ENCODE results near the gene IL25. TPM values are rescaled to one million over a fixed set of nuclear protein-coding genes. Genes with fewer than 3 reads are reported as not detected.
A peak's percentile ranks its signal among the peaks of the same experiment; 100 is the strongest.
"Not testable (repeated sequence)": the region's sequence is repeated elsewhere in the genome, so short reads cannot be mapped to it uniquely, and the experiment has no call there.

Gene IL25
- polyA plus RNA-seq, 6 donors from 2014 or later: not detected

DNA sequence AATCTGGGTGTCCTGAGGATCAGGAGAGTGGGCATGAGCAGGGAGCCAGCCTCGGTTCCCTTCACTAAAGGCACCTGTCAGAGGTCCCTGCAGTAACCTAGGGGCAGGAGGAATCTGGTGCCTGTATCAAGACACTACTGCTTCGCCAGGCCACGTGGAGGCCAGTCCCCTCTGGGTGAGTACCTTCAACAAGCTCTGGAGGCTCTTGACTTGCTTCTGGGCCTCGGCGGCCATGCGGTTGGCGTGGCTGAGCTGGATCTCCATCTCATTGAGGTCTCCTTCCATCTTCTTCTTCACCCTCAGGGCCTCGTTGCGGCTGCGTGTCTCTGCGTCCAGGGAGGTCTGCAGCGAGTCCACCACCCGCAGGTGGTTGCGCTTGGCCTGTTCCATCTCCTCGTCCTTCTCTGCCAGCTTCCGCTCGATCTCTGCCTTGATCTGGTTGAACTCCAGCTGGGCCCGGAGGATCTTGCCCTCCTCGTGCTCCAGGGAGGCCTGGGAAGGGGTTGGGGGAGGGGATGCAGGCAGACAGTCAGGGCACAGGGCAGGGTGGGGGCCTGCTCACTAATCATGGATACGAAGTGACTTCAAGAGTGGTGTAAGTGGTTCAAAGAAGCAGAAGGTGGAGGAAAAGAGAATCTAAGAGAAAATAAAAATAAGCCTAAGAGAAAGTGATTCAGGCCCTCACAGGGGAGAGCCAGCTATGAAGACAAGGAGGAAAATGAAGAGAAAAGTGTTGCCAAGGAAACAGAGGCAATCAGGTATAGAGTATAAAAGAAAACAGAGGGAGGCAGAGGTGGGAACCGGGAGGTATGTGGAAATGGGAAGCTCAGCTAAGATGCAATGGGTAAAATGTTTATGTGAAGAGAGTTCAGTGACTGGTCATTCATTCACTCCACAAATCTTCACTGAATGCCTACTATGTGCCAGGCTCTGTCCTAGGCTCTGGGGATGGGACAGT, 43.5 kb downstream of the IL25 start:
- no peak overlapping the region for H3K4me3 Mint-ChIP-seq
- ATAC-seq (ENCODE audit: low read depth in 2 of 2): no peak
- peaks cover 24 to 62% (median 59%) of the 10 kb centered on the region in 3 donors for H3K27me3 Mint-ChIP-seq
- H3K36me3 Mint-ChIP-seq: no peaks in the 10 kb centered on the region
- DNase-seq: no peak
- H3K4me1 Mint-ChIP-seq: no peaks in the 10 kb centered on the region
- H3K27ac Mint-ChIP-seq: no peak overlapping the region
- H3K9me3 Mint-ChIP-seq: no peaks in the 10 kb centered on the region

DNA sequence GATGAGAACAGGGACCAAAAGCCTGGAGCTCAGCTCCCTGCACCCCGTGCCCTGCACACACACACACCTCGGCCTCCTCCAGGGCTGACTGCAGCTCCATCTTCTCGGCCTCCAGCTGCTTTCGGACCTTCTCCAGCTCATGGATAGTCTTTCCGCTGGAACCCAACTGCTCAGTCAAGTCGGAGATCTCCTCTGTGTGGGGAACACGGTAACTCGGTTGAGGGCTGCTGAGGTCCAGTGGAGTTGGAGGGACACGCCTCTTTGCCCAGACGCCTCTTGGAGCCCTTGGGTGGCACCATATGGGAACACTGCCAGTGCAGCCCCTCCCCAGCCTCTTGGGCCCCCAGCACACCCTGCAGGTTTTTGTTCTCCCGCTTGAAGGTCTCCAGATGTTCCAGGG, 44.2 kb downstream of the IL25 start:
- DNase-seq: no peak
- Mint-ChIP-seq H3K27ac (no peak overlapping the region), H3K36me3 (no peaks in the 10 kb centered on the region), H3K27me3 (peaks cover 27 to 57% (median 52%) of the 10 kb centered on the region in 3 donors), H3K4me1 (no peaks in the 10 kb centered on the region), H3K9me3 (no peaks in the 10 kb centered on the region), H3K4me3 (no peak overlapping the region)
- no peak for ATAC-seq (ENCODE audit: low read depth in 2 of 2)

DNA sequence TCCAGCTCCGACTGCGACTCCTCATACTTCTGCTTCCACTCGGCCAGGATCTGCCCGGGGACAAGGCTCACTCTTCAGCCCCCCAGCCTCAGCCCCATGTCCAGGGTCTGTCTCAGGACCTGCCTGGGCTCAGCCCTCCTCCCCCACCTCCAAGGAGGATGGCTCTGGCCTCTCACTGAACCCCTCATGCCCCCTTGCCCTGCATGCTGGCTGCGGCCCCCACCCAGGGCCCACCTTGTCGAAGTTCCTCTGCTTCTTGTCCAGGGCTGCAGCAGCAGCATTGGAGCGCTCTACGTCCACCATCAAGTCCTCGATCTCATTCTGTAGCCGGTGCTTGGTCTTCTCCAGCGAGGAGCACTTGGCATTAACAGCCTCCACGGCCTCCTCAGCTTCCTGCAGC, 44.7 kb downstream of the IL25 start:
- H3K36me3 Mint-ChIP-seq; H3K4me3 Mint-ChIP-seq; DNase-seq; H3K9me3 Mint-ChIP-seq; H3K4me1 Mint-ChIP-seq; H3K27ac Mint-ChIP-seq; ATAC-seq (ENCODE audit: low read depth in 2 of 2): not testable (repeated sequence)
- H3K27me3 Mint-ChIP-seq: peaks cover 28 to 53% (median 50%) of the 10 kb centered on the region in 3 donors

DNA sequence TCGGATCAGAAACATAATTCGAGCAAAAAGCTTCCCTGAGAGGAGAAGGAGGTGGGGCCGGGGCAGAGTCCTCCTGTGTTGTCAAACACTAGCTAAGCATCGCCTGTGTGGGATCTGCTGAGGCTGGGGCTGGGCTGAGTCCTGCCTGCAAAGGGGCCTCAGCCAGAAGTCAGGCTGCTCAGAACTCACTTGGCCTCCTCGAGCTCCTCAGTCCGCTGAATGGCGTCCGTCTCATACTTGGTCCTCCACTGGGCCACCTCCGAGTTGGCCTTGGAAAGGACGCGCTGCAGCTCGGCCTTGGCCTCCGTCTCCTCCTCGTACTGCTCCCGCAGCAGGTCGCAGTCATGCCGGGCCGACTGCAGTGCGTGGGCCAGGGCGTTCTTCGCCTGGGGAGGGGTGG, 45.4 kb downstream of the IL25 start:
- no peaks in the 10 kb centered on the region for H3K4me1 Mint-ChIP-seq
- no peaks in the 10 kb centered on the region for H3K9me3 Mint-ChIP-seq
- no peak for ATAC-seq (ENCODE audit: low read depth in 2 of 2)

DNA sequence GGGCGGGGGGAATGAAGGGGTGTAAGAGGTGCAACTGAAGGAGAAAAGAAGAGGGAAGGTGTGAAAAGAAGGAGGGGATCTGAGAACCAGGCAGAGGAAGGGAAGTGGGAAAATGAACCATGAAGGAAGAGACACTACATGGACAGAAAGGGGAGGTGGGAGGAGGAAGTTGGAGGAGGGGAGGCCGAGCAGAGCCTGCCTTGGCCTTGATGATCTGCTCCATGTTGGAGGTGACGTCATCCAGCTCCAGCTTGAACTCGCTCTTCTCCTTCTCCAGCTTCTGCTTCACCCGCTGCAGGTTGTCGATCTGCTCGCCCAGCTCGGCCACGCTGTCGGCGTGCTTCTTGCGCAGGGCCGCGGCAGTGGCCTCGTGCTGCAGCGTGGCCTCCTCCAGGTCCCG, 47.0 kb downstream of the IL25 start:
- not testable (repeated sequence) for H3K27ac Mint-ChIP-seq; H3K4me3 Mint-ChIP-seq; H3K36me3 Mint-ChIP-seq; H3K9me3 Mint-ChIP-seq; DNase-seq; ATAC-seq (ENCODE audit: low read depth in 2 of 2); H3K4me1 Mint-ChIP-seq
- H3K27me3 Mint-ChIP-seq: peaks cover 14 to 59% (median 49%) of the 10 kb centered on the region in 3 donors

More for the DNA sequence above, 45.4 kb downstream of the IL25 start:
- Mint-ChIP-seq H3K4me3 (no peak overlapping the region), H3K27me3 (peaks cover 25 to 50% (median 49%) of the 10 kb centered on the region in 3 donors), H3K36me3 (no peaks in the 10 kb centered on the region), H3K27ac (no peak overlapping the region)
- DNase-seq: no peak

DNA sequence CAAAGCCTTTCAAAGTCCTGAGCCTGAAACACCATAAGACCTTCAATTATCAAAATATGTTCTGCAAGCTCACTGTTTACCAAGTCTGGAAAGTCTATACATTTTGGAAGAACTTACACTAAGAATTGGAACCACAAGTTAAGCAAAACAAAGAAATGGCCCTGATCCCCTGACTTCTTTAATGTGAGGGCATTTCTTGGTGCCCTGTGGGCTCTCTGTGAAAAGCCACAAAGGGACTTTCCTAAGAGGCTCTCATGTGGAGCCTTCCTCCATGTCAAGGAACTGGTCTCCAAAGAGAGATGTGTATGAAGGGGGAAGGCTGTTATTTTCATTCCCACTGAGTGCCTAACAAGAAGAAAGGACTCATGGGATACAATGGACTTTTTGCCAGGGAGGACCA, 49.0 kb downstream of the IL25 start:
- Mint-ChIP-seq H3K4me3 (no peak overlapping the region), H3K27ac (no peak overlapping the region), H3K27me3 (peaks cover 8 to 44% (median 38%) of the 10 kb centered on the region in 3 donors), H3K4me1 (peaks cover 0 to under 1% (median 0%) of the 10 kb centered on the region in 3 donors), H3K36me3 (no peaks in the 10 kb centered on the region), H3K9me3 (no peaks in the 10 kb centered on the region)
- DNase-seq (no peak), ATAC-seq (ENCODE audit: low read depth in 2 of 2) (no peak)

DNA sequence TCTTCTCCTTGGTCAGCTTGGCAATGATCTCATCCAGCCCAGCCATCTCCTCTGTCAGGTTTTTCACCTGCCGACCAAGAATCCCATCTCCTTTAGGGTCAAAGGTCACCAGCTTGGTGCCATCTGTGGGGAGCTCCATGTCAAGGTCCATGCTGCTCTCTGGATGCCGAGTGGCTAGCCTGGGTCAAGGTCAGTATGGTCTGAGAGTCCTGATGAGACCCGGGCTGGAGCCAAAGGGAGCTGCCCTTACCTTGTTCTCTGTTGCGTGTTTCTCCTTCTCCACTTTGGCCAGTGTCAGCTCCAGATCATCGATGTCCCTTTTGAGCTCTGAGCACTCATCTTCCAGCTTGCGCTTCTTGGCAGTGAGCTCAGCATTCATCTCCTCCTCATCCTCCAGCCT, 51.0 kb downstream of the IL25 start:
- no peak for ATAC-seq (ENCODE audit: low read depth in 2 of 2)
- no peaks in the 10 kb centered on the region for H3K9me3 Mint-ChIP-seq
- no peaks in the 10 kb centered on the region for H3K36me3 Mint-ChIP-seq
- H3K27ac Mint-ChIP-seq: no peak overlapping the region
- DNase-seq: no peak
- H3K4me3 Mint-ChIP-seq: no peak overlapping the region
- H3K4me1 Mint-ChIP-seq: peaks cover 0 to 4% (median 0%) of the 10 kb centered on the region in 3 donors
- peaks cover 10 to 31% (median 27%) of the 10 kb centered on the region in 3 donors for H3K27me3 Mint-ChIP-seq

DNA sequence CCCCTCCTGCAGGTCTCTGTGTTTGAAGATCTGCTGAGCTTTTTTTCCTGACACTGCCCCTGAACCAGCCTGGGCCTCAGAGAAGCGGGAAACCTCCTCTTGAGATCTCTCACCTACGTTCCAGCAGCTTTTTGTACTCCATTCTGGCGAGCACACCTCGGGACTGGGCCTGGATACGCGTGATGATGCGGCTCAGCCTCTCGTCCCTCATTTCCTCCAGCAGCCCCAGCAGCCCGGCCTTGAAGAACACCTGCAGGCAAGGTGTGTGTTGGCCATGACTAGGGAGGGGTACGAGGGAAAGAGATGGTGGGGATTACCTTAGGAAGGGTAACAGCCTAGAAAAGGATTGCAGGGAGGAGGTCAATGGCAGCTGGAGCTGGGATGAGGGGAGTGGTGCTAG, 52.6 kb downstream of the IL25 start:
- H3K9me3 Mint-ChIP-seq: no peaks in the 10 kb centered on the region
- peak overlapping the region in 1 of 6 donors; percentile 76 for H3K27ac Mint-ChIP-seq
- ATAC-seq (ENCODE audit: low read depth in 2 of 2) (no peak), DNase-seq (no peak)
- H3K27me3 Mint-ChIP-seq: peaks cover 9 to 22% (median 17%) of the 10 kb centered on the region in 3 donors
- H3K4me1 Mint-ChIP-seq: peaks cover 0 to 4% (median 0%) of the 10 kb centered on the region in 3 donors
- H3K4me3 Mint-ChIP-seq: no peak overlapping the region
- no peaks in the 10 kb centered on the region for H3K36me3 Mint-ChIP-seq

DNA sequence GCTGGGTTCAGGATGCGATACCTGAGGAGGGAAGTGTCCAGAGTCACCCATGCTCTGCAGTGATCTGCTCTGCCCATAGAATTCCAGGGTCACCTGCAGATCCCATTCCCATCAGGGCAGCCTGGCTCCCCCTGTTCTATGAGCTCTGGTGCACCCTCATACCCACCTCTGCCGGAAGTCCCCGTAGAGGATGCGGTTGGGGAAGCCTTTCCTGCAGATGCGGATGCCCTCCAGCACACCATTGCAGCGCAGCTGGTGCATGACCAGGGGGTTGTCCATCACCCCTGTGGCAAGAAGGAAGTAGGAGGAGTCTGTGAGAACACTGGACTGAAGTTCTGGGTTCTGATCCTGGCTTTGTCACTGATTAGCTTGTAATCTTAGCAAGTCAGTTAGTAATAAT, 53.2 kb downstream of the IL25 start:
- H3K36me3 Mint-ChIP-seq; DNase-seq; H3K4me1 Mint-ChIP-seq; H3K4me3 Mint-ChIP-seq; H3K9me3 Mint-ChIP-seq; ATAC-seq (ENCODE audit: low read depth in 2 of 2): not testable (repeated sequence)
- Mint-ChIP-seq H3K27me3 (peaks cover 8 to 23% (median 19%) of the 10 kb centered on the region in 3 donors), H3K27ac (peak overlapping the region in 1 of 6 donors; percentile 89)

Other genes starting within 250 kb of the IL25 start
- gene SLC7A8, start 189.1 kb upstream of the IL25 start, polyA plus RNA-seq (ENCODE audit: low read depth in 6 of 6): under 1 TPM in 3 of 6 donors, not detected in 3; 0.31 to 0.50 (median 0.48) TPM
- not detected for gene RNF212B, start 134.9 kb upstream of the IL25 start, polyA plus RNA-seq (ENCODE audit: low read depth in 6 of 6)
- 1 to 10 TPM; 1.0 to 6.9 (median 4.8) TPM for gene HOMEZ, start 86.7 kb upstream of the IL25 start, polyA plus RNA-seq (ENCODE audit: low read depth in 6 of 6)
- gene PPP1R3E, start 70.0 kb upstream of the IL25 start, polyA plus RNA-seq (ENCODE audit: low read depth in 6 of 6): 10 to 100 TPM in 1 of 6 donors, 1 to 10 TPM in 5; 3.9 to 11.8 (median 5.1) TPM
- gene BCL2L2, start 66.0 kb upstream of the IL25 start, polyA plus RNA-seq (ENCODE audit: low read depth in 6 of 6): under 1 TPM in 3 of 6 donors, not detected in 3; 0.22 to 0.72 (median 0.28) TPM
- 100 to 1,000 TPM; 114 to 160 (median 145) TPM for gene PABPN1, start 51.4 kb upstream of the IL25 start, polyA plus RNA-seq (ENCODE audit: low read depth in 6 of 6)
- under 1 TPM in 2 of 6 donors, not detected in 4; 0.29 to 0.66 TPM for gene SLC22A17, start 19.9 kb upstream of the IL25 start, polyA plus RNA-seq (ENCODE audit: low read depth in 6 of 6)
- not detected for gene EFS, start 7.6 kb upstream of the IL25 start, polyA plus RNA-seq (ENCODE audit: low read depth in 6 of 6)
- gene CMTM5, start 4.2 kb downstream of the IL25 start, polyA plus RNA-seq (ENCODE audit: low read depth in 6 of 6): 1 to 10 TPM in 2 of 6 donors, under 1 TPM in 2, not detected in 2; 0.36 to 2.5 (median 1.6) TPM
- gene MYH6, start 35.5 kb downstream of the IL25 start, polyA plus RNA-seq (ENCODE audit: low read depth in 6 of 6): not detected
- gene MYH7, start 62.9 kb downstream of the IL25 start, polyA plus RNA-seq (ENCODE audit: low read depth in 6 of 6): not detected
- 100 to 1,000 TPM in 1 of 6 donors, 10 to 100 TPM in 5; 54.2 to 105 (median 76.4) TPM for gene NGDN, start 96.9 kb downstream of the IL25 start, polyA plus RNA-seq (ENCODE audit: low read depth in 6 of 6)
- under 1 TPM in 3 of 6 donors, not detected in 3; 0.03 to 0.38 (median 0.04) TPM for gene ZFHX2, start 179.0 kb downstream of the IL25 start, polyA plus RNA-seq (ENCODE audit: low read depth in 6 of 6)
- 10 to 100 TPM; 16.0 to 28.3 (median 21.7) TPM for gene THTPA, start 183.5 kb downstream of the IL25 start, polyA plus RNA-seq (ENCODE audit: low read depth in 6 of 6)
- gene AP1G2, start 195.0 kb downstream of the IL25 start, polyA plus RNA-seq (ENCODE audit: low read depth in 6 of 6): 100 to 1,000 TPM in 1 of 6 donors, 10 to 100 TPM in 5; 58.3 to 116 (median 80.4) TPM
- gene JPH4, start 206.0 kb downstream of the IL25 start, polyA plus RNA-seq (ENCODE audit: low read depth in 6 of 6): 1 to 10 TPM in 1 of 6 donors, under 1 TPM in 2, not detected in 3; 0.09 to 1.3 (median 0.17) TPM

Data from naive B cell (primary cell).